Endodermal cell (in vitro differentiated cells): Measurements from ENCODE around the gene REX1BD. TPM values are rescaled to one million over a fixed set of nuclear protein-coding genes. Genes with fewer than 3 reads are reported as not detected.

Source experiments
- DNase-seq: peaks from one replicate; pipeline ENCODE4 v3.0.0-alpha.2; 2017
- H3K27ac ChIP-seq: 2 replicates; pipeline ENCODE4 v1.5.1; 2013; ENCODE audit warnings: mild to moderate bottlenecking, low read depth, low read length, moderate library complexity
- H3K27me3 ChIP-seq: 2 replicates; pipeline ENCODE4 v1.6.1; 2013; ENCODE audit warnings: mild to moderate bottlenecking, low read length, moderate library complexity; ENCODE audit not compliant: insufficient read depth, control insufficient read depth, poor library complexity, severe bottlenecking
- H3K36me3 ChIP-seq: 2 replicates; pipeline ENCODE4 v1.7.0; 2013; ENCODE audit warnings: mild to moderate bottlenecking, low read length, moderate library complexity; ENCODE audit not compliant: control insufficient read depth, insufficient read depth
- H3K4me1 ChIP-seq: one replicate; pipeline ENCODE4 v1.7.0; 2013; ENCODE audit warnings: low read length; ENCODE audit not compliant: control insufficient read depth, insufficient read depth
- H3K4me3 ChIP-seq: 2 replicates; pipeline ENCODE4 v1.5.1; 2013; ENCODE audit warnings: mild to moderate bottlenecking, low read length, moderate library complexity
- H3K9ac ChIP-seq: 2 replicates; pipeline ENCODE4 v1.6.1; 2013; ENCODE audit warnings: mild to moderate bottlenecking, low read length, moderate library complexity; ENCODE audit not compliant: poor library complexity, severe bottlenecking; ENCODE audit errors: extremely low read depth
- H3K9me3 ChIP-seq: 2 replicates; pipeline ENCODE4 v1.6.1; 2013; ENCODE audit warnings: mild to moderate bottlenecking, low read length, moderate library complexity; ENCODE audit not compliant: control insufficient read depth
- H3K27ac Mint-ChIP-seq: 2 replicates; pipeline ENCODE4 v1.8.0; 2020; ENCODE audit warnings: mixed read lengths
- H3K27me3 Mint-ChIP-seq: 2 replicates; pipeline ENCODE4 v1.8.0; 2021; ENCODE audit warnings: mild to moderate bottlenecking, mixed read lengths; ENCODE audit not compliant: insufficient read depth
- H3K36me3 Mint-ChIP-seq: 2 replicates; pipeline ENCODE4 v1.8.0; 2020; ENCODE audit warnings: low read depth, mixed read lengths
- H3K4me1 Mint-ChIP-seq: 2 replicates; pipeline ENCODE4 v1.8.0; 2020; ENCODE audit warnings: mixed read lengths
- H3K4me3 Mint-ChIP-seq: 2 replicates; pipeline ENCODE4 v1.8.0; 2020; ENCODE audit warnings: mild to moderate bottlenecking, moderate library complexity, mixed read lengths
- H3K9me3 Mint-ChIP-seq: 2 replicates; pipeline ENCODE4 v1.8.0; 2020; ENCODE audit warnings: mild to moderate bottlenecking, mixed read lengths
- WGBS, 2 experiments: methylation state at CpG; one replicate each; pipeline versions ENCODE4 v1.1.5 to v1.1.7; 2013; ENCODE audit warnings: missing lambda C conversion rate in 2 of 2, mixed read lengths in 1 of 2; ENCODE audit not compliant: insufficient coverage in 1 of 2, insufficient read length in 1 of 2; 5-methylcytosine and 5-hydroxymethylcytosine counted together
- total RNA-seq, 2 donors: library from RNA; stranded (reverse); fragmentation: NEBNext Ultra II Directional in 1 of 2; extraction: Animal tissue kit (Norgen Biotek cat#: 25700) in 1 of 2; gene quantifications; 2 replicates in 1 of 2; 3 replicates in 1 of 2; pipeline ENCODE4 v1.2.1, GENCODE V29; 2021
- TF ChIP-seq, protein P1 (sequence below): fragments of 200-600 bp; sonication (generic); conservative IDR thresholded peaks from 2 replicates; pipeline ENCODE4 v1.5.0; 2021; ENCODE audit warnings: antibody characterized with exemption, mild to moderate bottlenecking

The REX1BD gene
- total RNA-seq, 2 donors from 2014 or later = 76.9 to 83.9 TPM

- Mint-ChIP-seq H3K27ac (no peak overlapping the region), H3K36me3 (no peaks in the 10 kb centered on the region), H3K4me3 (peak overlapping the region; percentile 52), H3K27me3 (peaks cover 92% of the 10 kb centered on the region), H3K4me1 (peaks cover 18% of the 10 kb centered on the region), H3K9me3 (no peaks in the 10 kb centered on the region)
- no peaks in the 10 kb centered on the region for H3K36me3 ChIP-seq
- H3K27me3 ChIP-seq = peaks cover 94% of the 10 kb centered on the region
- no peaks in the 10 kb centered on the region for H3K9me3 ChIP-seq
- peak; percentile 85 for DNase-seq
- TF ChIP-seq, protein P1, sequence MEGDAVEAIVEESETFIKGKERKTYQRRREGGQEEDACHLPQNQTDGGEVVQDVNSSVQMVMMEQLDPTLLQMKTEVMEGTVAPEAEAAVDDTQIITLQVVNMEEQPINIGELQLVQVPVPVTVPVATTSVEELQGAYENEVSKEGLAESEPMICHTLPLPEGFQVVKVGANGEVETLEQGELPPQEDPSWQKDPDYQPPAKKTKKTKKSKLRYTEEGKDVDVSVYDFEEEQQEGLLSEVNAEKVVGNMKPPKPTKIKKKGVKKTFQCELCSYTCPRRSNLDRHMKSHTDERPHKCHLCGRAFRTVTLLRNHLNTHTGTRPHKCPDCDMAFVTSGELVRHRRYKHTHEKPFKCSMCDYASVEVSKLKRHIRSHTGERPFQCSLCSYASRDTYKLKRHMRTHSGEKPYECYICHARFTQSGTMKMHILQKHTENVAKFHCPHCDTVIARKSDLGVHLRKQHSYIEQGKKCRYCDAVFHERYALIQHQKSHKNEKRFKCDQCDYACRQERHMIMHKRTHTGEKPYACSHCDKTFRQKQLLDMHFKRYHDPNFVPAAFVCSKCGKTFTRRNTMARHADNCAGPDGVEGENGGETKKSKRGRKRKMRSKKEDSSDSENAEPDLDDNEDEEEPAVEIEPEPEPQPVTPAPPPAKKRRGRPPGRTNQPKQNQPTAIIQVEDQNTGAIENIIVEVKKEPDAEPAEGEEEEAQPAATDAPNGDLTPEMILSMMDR = peak; percentile 25
- H3K27ac ChIP-seq = no peak overlapping the region
- WGBS, 2 experiments = 2 to 4% methylated on average over 17 to 59 of the region's 62 CpGs
- H3K9ac ChIP-seq = no peak overlapping the region
- H3K4me3 ChIP-seq = peak overlapping the region; percentile 59
- H3K4me1 ChIP-seq = peaks cover 6% of the 10 kb centered on the region
Measured at GRCh38 chr19:18611327-18612050, 22.9 kb downstream of the REX1BD start.

DNA sequence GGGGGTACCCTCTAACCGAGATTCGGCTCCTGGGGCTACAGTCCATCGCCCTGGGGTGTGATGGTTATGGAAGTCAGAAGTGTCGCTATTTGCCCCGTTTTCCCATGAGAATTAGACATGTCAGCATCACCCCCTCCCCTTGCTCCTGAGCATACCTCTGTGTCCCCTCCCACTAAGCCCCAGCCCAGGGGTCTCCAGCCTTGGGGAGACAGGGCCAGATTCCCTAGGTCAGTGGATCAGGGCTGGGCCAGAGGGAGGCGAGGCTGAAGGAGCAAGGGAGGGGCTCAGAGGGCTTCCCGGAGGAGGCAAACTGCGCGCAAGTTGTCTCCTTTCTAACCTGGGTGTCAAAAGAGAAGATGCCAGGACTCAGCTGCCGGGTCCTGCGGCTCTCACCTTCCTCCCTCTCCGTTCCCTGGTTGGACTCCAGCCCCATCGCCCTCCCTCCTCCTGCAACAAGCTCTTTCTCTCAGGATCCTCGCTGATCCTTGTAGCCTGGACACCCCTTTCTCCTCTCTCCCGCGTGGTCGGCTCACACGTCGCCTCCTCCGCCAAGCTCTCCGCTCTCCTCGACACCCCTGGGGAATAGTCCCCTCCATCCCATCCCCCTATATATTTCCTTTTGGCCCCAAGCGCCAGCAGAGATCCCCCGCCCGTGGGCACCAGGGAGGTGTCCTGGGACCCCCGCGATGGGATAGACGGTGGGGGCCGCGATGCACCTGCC, 23.6 kb downstream of the REX1BD start:
- H3K9ac ChIP-seq = no peak overlapping the region
- DNase-seq = no peak
- Mint-ChIP-seq H3K27me3 (peaks cover 93% of the 10 kb centered on the region), H3K4me3 (peak overlapping the region; percentile 52), H3K9me3 (no peaks in the 10 kb centered on the region), H3K27ac (no peak overlapping the region), H3K36me3 (no peaks in the 10 kb centered on the region), H3K4me1 (peaks cover 18% of the 10 kb centered on the region)
- no peak overlapping the region for H3K27ac ChIP-seq
- no peaks in the 10 kb centered on the region for H3K36me3 ChIP-seq
- peaks cover 89% of the 10 kb centered on the region for H3K27me3 ChIP-seq
- H3K4me1 ChIP-seq = peaks cover 6% of the 10 kb centered on the region
- 2 to 5% methylated on average over 7 to 30 of the region's 30 CpGs for WGBS, 2 experiments
- TF ChIP-seq, protein P1 = no peak
- no peaks in the 10 kb centered on the region for H3K9me3 ChIP-seq
- H3K4me3 ChIP-seq = peak overlapping the region; percentile 58

DNA sequence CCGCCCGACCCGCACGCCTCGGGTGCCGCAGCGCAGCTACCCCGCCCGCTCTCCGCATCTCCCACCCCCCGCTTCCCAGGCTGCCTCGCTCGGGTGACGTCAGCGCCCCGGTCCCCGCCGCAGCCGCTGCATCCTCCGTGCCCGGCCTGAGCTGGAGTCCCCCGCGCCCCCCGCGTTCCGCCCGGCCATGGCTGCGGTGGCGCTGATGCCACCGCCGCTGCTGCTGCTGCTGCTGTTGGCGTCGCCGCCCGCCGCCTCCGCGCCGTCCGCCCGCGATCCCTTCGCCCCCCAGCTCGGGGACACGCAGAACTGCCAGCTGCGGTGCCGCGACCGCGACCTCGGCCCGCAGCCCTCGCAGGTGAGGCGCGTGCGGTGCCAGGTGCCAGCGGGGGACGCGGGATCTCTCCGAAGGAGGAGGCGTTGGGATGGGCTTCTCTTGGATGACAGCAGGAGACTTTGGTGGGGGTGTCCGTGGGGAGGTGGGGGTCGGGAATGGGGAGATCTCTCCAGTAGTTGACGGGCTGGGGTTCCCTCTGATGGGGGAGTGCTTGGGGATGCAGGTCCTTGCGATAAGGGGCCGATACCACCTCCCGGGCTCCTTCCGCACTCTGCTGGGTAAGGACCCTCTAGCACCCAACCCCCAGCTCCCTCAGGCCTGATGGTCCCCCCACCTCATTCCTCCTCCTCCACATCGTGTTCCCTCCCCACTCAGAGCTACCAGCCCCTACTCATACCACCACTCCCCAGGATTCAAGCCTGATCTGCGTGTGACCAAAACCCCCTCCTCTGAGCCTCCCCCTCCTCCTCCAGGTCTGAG, 24.4 kb downstream of the REX1BD start, which contains the start of gene TMEM59L:
Gene TMEM59L (plus strand): TSS at position 99 of the 817 bp plus-strand sequence. CDS start 89 bp downstream, at position 188.
- no peak within 1 kb of the TSS for H3K9ac ChIP-seq
- Mint-ChIP-seq H3K4me3 (peak within 1 kb of the TSS; percentile 52), H3K27ac (no peak within 1 kb of the TSS)

More for the DNA sequence above, 24.4 kb downstream of the REX1BD start, which contains the start of gene TMEM59L:
- Histone ChIP-seq H3K4me3 (peak within 1 kb of the TSS; percentile 58), H3K27ac (no peak within 1 kb of the TSS), H3K36me3 (no peaks in the 10 kb centered on the region), H3K27me3 (peaks cover 81% of the 10 kb centered on the region), H3K9me3 (no peaks in the 10 kb centered on the region), H3K4me1 (peaks cover 6% of the 10 kb centered on the region)
- peak; percentile 75 for DNase-seq
- peaks cover 91% of the 10 kb centered on the region for H3K27me3 Mint-ChIP-seq
- 2 to 6% methylated on average over 10 to 70 of the region's 70 CpGs for WGBS, 2 experiments
- TF ChIP-seq, protein P1 = no peak
- no peaks in the 10 kb centered on the region for H3K9me3 Mint-ChIP-seq
- H3K36me3 Mint-ChIP-seq = no peaks in the 10 kb centered on the region
- H3K4me1 Mint-ChIP-seq = peaks cover 17% of the 10 kb centered on the region
